Neural cell (in vitro differentiated cells): ENCODE measurements around the gene CILP. TPM values are rescaled to one million over a fixed set of nuclear protein-coding genes. Genes with fewer than 3 reads are reported as not detected.

Experiments used
- H2AFZ ChIP-seq: fragments of 200-600, 300-800 bp; sonication (generic), shearing (Covaris generic); 2 replicates; pipeline ENCODE4 v1.6.0; 2014; ENCODE audit warnings: low read depth, mild to moderate bottlenecking, antibody characterized with exemption, low read length, moderate library complexity
- H3F3A ChIP-seq: fragments of 200-600 bp; shearing (Covaris generic); 2 replicates; pipeline ENCODE4 v1.6.1; 2016; ENCODE audit warnings: mild to moderate bottlenecking, moderate library complexity, mixed read lengths, antibody characterized with exemption, low read length; ENCODE audit not compliant: insufficient read depth, poor library complexity, severe bottlenecking
- H3K27ac ChIP-seq: fragments of 200-600, 300-800 bp; sonication (generic), shearing (Covaris generic); 2 replicates; pipeline ENCODE4 v1.5.1; 2014; ENCODE audit warnings: mild to moderate bottlenecking, low read length, moderate library complexity
- H3K27me3 ChIP-seq: fragments of 300-800, 200-600 bp; sonication (generic), shearing (Covaris generic); 2 replicates; pipeline ENCODE4 v1.6.0; 2014; ENCODE audit warnings: mild to moderate bottlenecking, low read depth, low read length, moderate library complexity; ENCODE audit not compliant: insufficient read depth
- H3K36me3 ChIP-seq: fragments of 300-800, 200-600 bp; sonication (generic), shearing (Covaris generic); 2 replicates; pipeline ENCODE4 v1.5.1; 2014; ENCODE audit warnings: mild to moderate bottlenecking, antibody characterized with exemption, low read length, moderate library complexity; ENCODE audit not compliant: insufficient read depth
- H3K4me2 ChIP-seq: fragments of 300-800, 200-600 bp; sonication (generic), shearing (Covaris generic); 2 replicates; pipeline ENCODE4 v1.6.0; 2014; ENCODE audit warnings: mild to moderate bottlenecking, low read length
- H3K4me3 ChIP-seq: fragments of 300-800, 200-600 bp; sonication (generic), shearing (Covaris generic); 2 replicates; pipeline ENCODE4 v1.5.1; 2014; ENCODE audit warnings: mild to moderate bottlenecking, low read length, moderate library complexity
- H3K79me2 ChIP-seq: fragments of 200-600 bp; shearing (Covaris generic); replicated peaks from 2 replicates; pipeline ENCODE4 v1.6.0; 2014; ENCODE audit warnings: mild to moderate bottlenecking, low read length, moderate library complexity; ENCODE audit not compliant: insufficient read depth
- H3K9ac ChIP-seq: fragments of 300-800, 200-600 bp; sonication (generic), shearing (Covaris generic); 2 replicates; pipeline ENCODE4 v1.6.1; 2016; ENCODE audit warnings: mild to moderate bottlenecking, low read length, mixed read lengths
- H3K9me2 ChIP-seq: fragments of 200-600 bp; shearing (Covaris generic); 2 replicates; pipeline ENCODE4 v1.6.1; 2016; ENCODE audit warnings: mild to moderate bottlenecking, low read length, mixed read lengths; ENCODE audit not compliant: insufficient read depth
- H3K9me3 ChIP-seq: fragments of 200-600, 300-800 bp; sonication (generic), shearing (Covaris generic); 2 replicates; pipeline ENCODE4 v1.6.1; 2016; ENCODE audit warnings: mild to moderate bottlenecking, mixed run types, low read length, moderate library complexity, mixed read lengths
- H4K20me1 ChIP-seq: fragments of 200-600 bp; shearing (Covaris generic); 2 replicates; pipeline ENCODE4 v1.6.1; 2016; ENCODE audit warnings: mild to moderate bottlenecking, mixed run types; ENCODE audit not compliant: insufficient read depth
- CTCF ChIP-seq: fragments of 450-650 bp; IDR thresholded peaks from 2 replicates; pipeline ENCODE4 v1.5.1; 2014; ENCODE audit warnings: antibody characterized with exemption, mild to moderate bottlenecking, moderate library complexity; ENCODE audit not compliant: poor library complexity, severe bottlenecking
- EP300 ChIP-seq: fragments of 450-650 bp; conservative IDR thresholded peaks from 2 replicates; pipeline ENCODE4 v1.6.1; 2014; ENCODE audit warnings: antibody characterized with exemption, mild to moderate bottlenecking, moderate library complexity; ENCODE audit not compliant: poor library complexity, severe bottlenecking
- EZH2 ChIP-seq: fragments of 200-600, 300-800 bp; shearing (Covaris generic), sonication (generic); IDR thresholded peaks from 2 replicates; pipeline ENCODE4 v1.6.1; 2014; ENCODE audit warnings: antibody characterized with exemption, low read length, borderline replicate concordance, mild to moderate bottlenecking; ENCODE audit not compliant: insufficient read depth, poor library complexity, severe bottlenecking
- MXI1 ChIP-seq: fragments of 450-650 bp; conservative IDR thresholded peaks from 2 replicates; pipeline ENCODE4 v1.6.1; 2014; ENCODE audit warnings: antibody characterized with exemption, mild to moderate bottlenecking; ENCODE audit not compliant: poor library complexity, severe bottlenecking
- POLR2AphosphoS5 ChIP-seq: IDR thresholded peaks from 2 replicates; pipeline ENCODE4 v1.6.1; 2012
- RAD21 ChIP-seq: fragments of 450-650 bp; conservative IDR thresholded peaks from 2 replicates; pipeline ENCODE4 v1.6.1; 2014; ENCODE audit warnings: antibody characterized with exemption, mild to moderate bottlenecking, moderate library complexity
- REST ChIP-seq: IDR thresholded peaks from 2 replicates; pipeline ENCODE4 v1.6.1; 2012; ENCODE audit warnings: borderline replicate concordance
- SMC3 ChIP-seq: fragments of 450-650 bp; conservative IDR thresholded peaks from 2 replicates; pipeline ENCODE4 v1.6.1; 2014; ENCODE audit warnings: antibody characterized with exemption, mild to moderate bottlenecking, moderate library complexity; ENCODE audit not compliant: poor library complexity
- TAF1 ChIP-seq: IDR thresholded peaks from 2 replicates; pipeline ENCODE4 v1.6.1; 2012; ENCODE audit warnings: low read depth
- polyA plus RNA-seq: library from polyadenylated mRNA; depleted of rRNA; stranded (reverse); fragments of >200 nt; gene quantifications from 2 replicates; pipeline ENCODE4 v1.2.3, GENCODE V29; 2014

CILP gene
- polyA plus RNA-seq, 1 donor from 2014 or later, result 1.4 TPM

GRCh38 chr15:65164139-65164538 lies 47.1 kb downstream of the CILP start:
- Histone ChIP-seq H3K9me3 (no peaks in the 10 kb centered on the region), H4K20me1 (no peaks in the 10 kb centered on the region), H3K27ac (no peak overlapping the region), H3K27me3 (no peaks in the 10 kb centered on the region), H3K36me3 (no peaks in the 10 kb centered on the region), H3K9ac (no peak overlapping the region), H3K9me2 (no peaks in the 10 kb centered on the region), H2AFZ (no peak overlapping the region), H3F3A (no peaks in the 10 kb centered on the region), H3K79me2 (peaks cover 6% of the 10 kb centered on the region), H3K4me3 (no peak overlapping the region), H3K4me2 (no peak overlapping the region)
- TF ChIP-seq CTCF, result no peak
- no peak for TF ChIP-seq MXI1
- no peak for TF ChIP-seq SMC3

- Histone ChIP-seq H3K4me3 (no peak overlapping the region), H3K79me2 (peaks cover 6% of the 10 kb centered on the region), H3K27me3 (no peaks in the 10 kb centered on the region), H4K20me1 (no peaks in the 10 kb centered on the region), H3K9ac (no peak overlapping the region), H3K9me2 (no peaks in the 10 kb centered on the region), H2AFZ (no peak overlapping the region), H3K36me3 (peaks cover 6% of the 10 kb centered on the region), H3F3A (no peaks in the 10 kb centered on the region), H3K4me2 (no peak overlapping the region), H3K27ac (no peak overlapping the region), H3K9me3 (no peaks in the 10 kb centered on the region)
- TF ChIP-seq EZH2, result no peak
- TF ChIP-seq SMC3, result no peak
- no peak for TF ChIP-seq REST
- TF ChIP-seq TAF1, result no peak
- no peak for TF ChIP-seq MXI1
- TF ChIP-seq CTCF, result no peak
- no peak for TF ChIP-seq EP300
- TF ChIP-seq POLR2AphosphoS5, result no peak
- no peak for TF ChIP-seq RAD21
Measured at GRCh38 chr15:65163041-65163440, 48.2 kb downstream of the CILP start.
